LNCAP (cell line): ENCODE measurements around the gene WFDC6.

Experiments used
- TF ChIP-seq, protein P1 (sequence below): fragments of 450-650 bp; IDR thresholded peaks from 2 replicates; pipeline ENCODE4 v1.5.1; 2017; ENCODE audit warnings: mild to moderate bottlenecking

WFDC6 gene

DNA sequence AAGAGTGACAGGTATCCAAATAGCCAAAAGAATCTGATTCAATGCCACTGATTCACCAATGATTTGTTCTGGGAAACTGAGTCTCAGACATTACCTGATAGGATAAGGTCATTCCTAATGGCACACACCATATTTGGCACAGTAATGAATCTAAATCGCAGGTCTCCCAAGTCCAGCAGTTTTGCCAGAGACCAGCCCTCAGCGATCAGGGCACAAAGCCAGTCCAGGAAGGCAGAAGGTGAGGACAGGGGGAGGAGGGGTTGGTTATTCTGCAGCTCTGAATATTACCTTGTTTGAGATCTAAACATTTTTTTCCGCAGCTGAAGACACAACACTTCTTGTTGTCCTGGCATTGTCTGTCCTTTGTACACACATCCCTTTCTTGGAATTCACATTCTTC lies 6.1 kb upstream of the WFDC6 start:
- TF ChIP-seq, protein P1, sequence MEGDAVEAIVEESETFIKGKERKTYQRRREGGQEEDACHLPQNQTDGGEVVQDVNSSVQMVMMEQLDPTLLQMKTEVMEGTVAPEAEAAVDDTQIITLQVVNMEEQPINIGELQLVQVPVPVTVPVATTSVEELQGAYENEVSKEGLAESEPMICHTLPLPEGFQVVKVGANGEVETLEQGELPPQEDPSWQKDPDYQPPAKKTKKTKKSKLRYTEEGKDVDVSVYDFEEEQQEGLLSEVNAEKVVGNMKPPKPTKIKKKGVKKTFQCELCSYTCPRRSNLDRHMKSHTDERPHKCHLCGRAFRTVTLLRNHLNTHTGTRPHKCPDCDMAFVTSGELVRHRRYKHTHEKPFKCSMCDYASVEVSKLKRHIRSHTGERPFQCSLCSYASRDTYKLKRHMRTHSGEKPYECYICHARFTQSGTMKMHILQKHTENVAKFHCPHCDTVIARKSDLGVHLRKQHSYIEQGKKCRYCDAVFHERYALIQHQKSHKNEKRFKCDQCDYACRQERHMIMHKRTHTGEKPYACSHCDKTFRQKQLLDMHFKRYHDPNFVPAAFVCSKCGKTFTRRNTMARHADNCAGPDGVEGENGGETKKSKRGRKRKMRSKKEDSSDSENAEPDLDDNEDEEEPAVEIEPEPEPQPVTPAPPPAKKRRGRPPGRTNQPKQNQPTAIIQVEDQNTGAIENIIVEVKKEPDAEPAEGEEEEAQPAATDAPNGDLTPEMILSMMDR, result no peak

DNA sequence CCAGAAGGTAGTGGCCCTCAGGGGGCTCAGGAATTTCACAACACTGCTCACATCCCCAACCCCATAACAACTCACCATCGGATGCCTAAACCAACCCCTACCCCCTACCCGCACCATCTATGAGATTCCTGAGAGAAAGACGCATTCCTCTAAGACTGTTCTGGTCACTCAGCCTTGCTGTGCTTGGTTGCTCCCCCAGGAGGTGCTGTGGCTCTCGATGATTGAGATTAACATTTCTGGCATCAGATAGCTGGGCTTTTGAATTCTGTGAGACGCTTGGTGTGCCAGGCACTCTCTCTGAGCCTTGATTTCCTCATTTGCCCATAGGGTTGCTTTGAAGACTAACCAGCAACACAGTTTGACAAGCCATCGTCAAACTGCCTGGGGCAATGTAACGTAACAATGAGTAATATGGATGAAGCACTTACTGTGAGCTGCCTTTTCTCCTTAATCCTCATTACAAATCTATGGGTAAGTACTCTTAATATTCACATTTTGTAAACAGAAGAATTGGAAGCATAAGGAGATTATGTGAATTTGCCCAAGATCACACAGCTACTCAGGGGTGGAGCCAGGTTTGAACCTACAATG lies 978 bp downstream of the WFDC6 start:
- TF ChIP-seq, protein P1, result no peak

DNA sequence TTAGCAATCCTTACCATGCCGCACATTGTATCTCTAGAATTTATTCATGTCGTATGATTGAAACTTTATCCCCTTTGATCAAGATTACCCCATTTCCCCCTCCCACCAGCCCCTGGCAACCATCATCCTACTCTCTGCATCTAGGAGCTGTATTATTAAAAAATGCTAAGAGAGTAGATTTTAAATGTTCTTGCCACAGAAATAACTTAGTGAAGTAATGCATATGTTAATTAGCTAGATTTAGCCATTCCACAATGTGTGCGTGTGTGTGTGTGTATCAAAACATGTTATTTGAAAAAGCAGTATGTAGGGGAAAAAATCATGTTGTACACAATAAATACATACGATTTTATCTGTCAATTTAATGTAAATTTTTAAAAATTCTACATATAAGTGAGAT lies 12.0 kb downstream of the WFDC6 start:
- TF ChIP-seq, protein P1, result no peak

DNA sequence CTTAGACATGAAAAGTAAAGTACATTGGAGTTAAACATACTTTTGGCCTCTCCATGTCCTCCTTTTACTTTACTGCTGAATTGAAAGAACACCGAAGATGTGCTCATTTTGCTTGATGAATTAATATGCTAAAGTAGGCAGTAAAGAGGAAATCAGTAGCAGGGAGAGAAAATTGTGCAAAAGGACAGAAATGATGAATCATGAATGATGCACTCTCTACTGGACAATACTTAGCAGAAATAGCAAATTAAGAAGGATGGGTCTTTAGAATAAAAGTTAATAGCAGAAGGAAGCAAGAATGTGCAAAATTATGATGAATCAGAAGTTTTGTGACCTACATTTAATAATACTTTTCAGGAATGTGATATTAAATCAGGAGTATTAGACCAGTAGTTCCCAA lies 15.5 kb downstream of the WFDC6 start:
- TF ChIP-seq, protein P1, result no peak

DNA sequence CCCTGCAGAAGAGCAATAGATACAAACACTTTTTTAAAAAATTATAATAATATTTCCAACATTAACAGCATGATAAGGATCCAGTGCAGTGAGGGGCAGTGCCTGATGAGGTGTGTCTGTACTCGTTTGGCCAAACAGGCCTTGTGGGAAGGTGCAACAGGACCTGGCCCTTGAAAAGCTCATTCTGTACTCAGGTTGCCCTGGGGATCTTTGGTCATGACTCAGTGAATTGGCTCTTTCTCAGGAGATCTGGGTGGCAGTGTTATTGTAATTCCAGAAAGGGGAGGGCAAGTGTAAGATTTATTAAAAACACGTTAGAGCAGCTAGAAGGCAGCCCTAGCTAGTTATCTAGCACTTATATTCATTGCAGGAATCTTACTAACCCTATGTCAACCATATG lies 21.0 kb downstream of the WFDC6 start:
- TF ChIP-seq, protein P1, result no peak

DNA sequence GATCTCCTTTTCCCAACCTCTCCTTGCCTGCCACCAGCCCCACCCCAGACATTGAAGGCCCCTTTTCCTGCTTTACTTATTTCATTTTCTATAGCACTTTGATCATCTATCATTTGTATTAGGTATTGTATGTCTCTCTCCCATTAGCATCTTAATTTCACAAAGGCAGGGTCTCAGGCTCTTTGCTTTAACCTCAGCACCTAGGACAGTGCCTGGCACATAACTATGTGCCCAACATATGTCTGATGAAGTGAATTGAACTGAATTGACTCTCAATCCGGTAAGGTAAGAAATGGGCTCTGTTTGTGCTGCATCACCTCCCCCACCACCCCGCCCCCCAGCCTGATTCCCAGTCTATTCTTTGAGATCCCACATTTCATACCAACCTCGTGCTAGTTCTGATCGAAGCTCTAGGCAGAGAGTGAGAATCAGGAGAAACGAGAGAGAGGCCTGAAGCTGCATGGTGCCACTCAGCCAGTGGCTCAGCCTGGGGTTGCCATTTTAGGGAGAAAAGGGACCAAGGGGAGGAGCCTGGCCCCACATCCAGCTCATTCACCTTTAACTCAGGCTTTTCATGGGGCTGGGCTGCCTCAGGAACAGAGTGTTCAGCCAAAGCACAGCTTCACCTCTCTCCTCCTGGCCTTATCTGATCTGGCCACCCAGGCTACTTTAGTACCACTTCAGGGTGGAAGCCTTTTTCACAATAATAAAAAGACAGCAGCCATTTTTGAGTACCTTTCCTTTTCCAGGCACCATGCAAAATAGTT lies 24.0 kb downstream of the WFDC6 start, which contains the start of gene SPINT3:
Gene SPINT3 (minus strand): TSS at position 476 of the 767 bp plus-strand sequence. CDS start 14 bp downstream, at position 462.
- TF ChIP-seq, protein P1, result no peak

DNA sequence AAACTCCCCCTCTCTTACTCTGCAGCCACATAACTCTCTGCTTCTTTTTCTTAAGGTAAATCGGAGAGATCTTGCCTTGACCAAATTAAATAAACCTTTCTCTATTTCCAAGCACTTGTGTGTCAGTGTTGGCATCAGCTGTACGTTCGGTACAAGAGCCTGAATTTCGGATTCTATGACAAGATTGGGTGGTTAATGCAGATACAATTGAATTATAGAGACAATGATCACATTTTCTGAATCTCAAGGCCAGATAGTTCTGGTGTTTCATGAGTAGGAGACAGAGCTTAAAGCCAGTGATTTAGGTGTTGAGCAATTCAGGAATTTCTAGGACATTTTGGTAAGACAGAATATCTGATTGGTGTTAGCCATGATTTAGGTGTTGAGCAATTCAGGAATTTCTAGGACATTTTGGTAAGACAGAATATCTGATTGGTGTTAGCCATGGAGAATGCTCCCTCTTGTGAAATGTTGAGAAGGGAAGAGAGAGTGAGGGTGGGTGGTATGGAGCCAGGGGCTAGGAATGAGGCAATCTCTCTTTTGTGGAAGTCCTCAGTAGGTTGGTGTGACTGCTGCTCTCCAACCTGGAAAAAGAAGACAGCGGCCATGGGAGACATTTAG lies 28.9 kb downstream of the WFDC6 start:
- TF ChIP-seq, protein P1, result no peak
